Natural killer cell (primary cell): ENCODE measurements around the gene ONECUT3. TPM values are rescaled to one million over a fixed set of nuclear protein-coding genes. Genes with fewer than 3 reads are reported as not detected.

Experiments
- ATAC-seq, 3 donors: fragments of 150-1000 bp in 2 of 3; fragments of 200-7000 bp in 1 of 3; cut with Tn5 transposase; 1 replicate in 1 of 3; 2 replicates in 2 of 3; pipeline ENCODE4 v1.10.0; 2021; ENCODE audit warnings: mild to moderate bottlenecking in 2 of 3, moderate library complexity in 2 of 3
- DNase-seq, 2 donors: peaks; one replicate each; pipeline versions ENCODE4 v3.0.0 to v3.0.0-alpha.2; 2013 to 2021; ENCODE audit warnings: mixed read lengths in 1 of 2
- H3K27ac ChIP-seq: one replicate; pipeline ENCODE4 v1.5.1; 2013; ENCODE audit warnings: mild to moderate bottlenecking, low read length
- H3K27me3 ChIP-seq: one replicate; pipeline ENCODE4 v1.6.1; 2013; ENCODE audit warnings: low read length; ENCODE audit not compliant: control insufficient read depth, insufficient read depth
- H3K36me3 ChIP-seq: one replicate; pipeline ENCODE4 v1.6.1; 2013; ENCODE audit warnings: low read length; ENCODE audit not compliant: control insufficient read depth, insufficient read depth
- H3K4me1 ChIP-seq: one replicate; pipeline ENCODE4 v1.6.1; 2013; ENCODE audit warnings: low read length; ENCODE audit not compliant: control insufficient read depth, insufficient read depth
- H3K4me3 ChIP-seq: one replicate; pipeline ENCODE4 v1.5.1; 2013; ENCODE audit warnings: low read length
- H3K9me3 ChIP-seq: one replicate; pipeline ENCODE4 v1.6.1; 2013; ENCODE audit warnings: low read length; ENCODE audit not compliant: control insufficient read depth, insufficient read depth
- H3K27ac Mint-ChIP-seq, 2 donors: one replicate each; pipeline ENCODE4 v1.8.0; 2022; ENCODE audit warnings: mild to moderate bottlenecking in 2 of 2, mixed read lengths in 2 of 2, moderate library complexity in 1 of 2
- H3K27me3 Mint-ChIP-seq, 2 donors: one replicate each; pipeline ENCODE4 v1.8.0; 2022; ENCODE audit warnings: low read depth in 2 of 2, mixed read lengths in 2 of 2
- H3K36me3 Mint-ChIP-seq: one replicate; pipeline ENCODE4 v1.8.0; 2022; ENCODE audit warnings: mixed read lengths
- H3K4me1 Mint-ChIP-seq, 2 donors: one replicate each; pipeline ENCODE4 v1.8.0; 2022; ENCODE audit warnings: mixed read lengths in 2 of 2
- H3K4me3 Mint-ChIP-seq: one replicate; pipeline ENCODE4 v1.8.0; 2022; ENCODE audit warnings: mild to moderate bottlenecking, moderate library complexity, mixed read lengths
- H3K9me3 Mint-ChIP-seq, 2 donors: one replicate each; pipeline ENCODE4 v1.8.0; 2022; ENCODE audit warnings: mixed read lengths in 2 of 2
- WGBS: methylation state at CpG from one replicate; pipeline ENCODE4 v1.1.7; 2013; ENCODE audit warnings: missing lambda C conversion rate; ENCODE audit not compliant: insufficient coverage; 5-methylcytosine and 5-hydroxymethylcytosine counted together
- intact Hi-C: fragments of 100-400 bp; cut with micrococcal nuclease; formaldehyde crosslinking; loops from one replicate; pipeline ENCODE4 v1.14.2; 2022
- total RNA-seq, 4 donors: library from RNA; stranded (reverse); fragments of 120-200 nt in 1 of 4; gene quantifications; one replicate each; pipeline versions ENCODE4 v1.2.3 to v1.2.4, GENCODE V29; 2013 to 2022
- TF ChIP-seq, protein P1 (sequence below): fragments of 200-600 bp; IDR thresholded peaks from one replicate; pipeline ENCODE4 v1.8.0; 2022; ENCODE audit warnings: antibody characterized with exemption

Gene ONECUT3
- total RNA-seq, 3 donors from 2014 or later (not counting 1 experiment from before 2014, with no cell fraction given) = not detected

DNA sequence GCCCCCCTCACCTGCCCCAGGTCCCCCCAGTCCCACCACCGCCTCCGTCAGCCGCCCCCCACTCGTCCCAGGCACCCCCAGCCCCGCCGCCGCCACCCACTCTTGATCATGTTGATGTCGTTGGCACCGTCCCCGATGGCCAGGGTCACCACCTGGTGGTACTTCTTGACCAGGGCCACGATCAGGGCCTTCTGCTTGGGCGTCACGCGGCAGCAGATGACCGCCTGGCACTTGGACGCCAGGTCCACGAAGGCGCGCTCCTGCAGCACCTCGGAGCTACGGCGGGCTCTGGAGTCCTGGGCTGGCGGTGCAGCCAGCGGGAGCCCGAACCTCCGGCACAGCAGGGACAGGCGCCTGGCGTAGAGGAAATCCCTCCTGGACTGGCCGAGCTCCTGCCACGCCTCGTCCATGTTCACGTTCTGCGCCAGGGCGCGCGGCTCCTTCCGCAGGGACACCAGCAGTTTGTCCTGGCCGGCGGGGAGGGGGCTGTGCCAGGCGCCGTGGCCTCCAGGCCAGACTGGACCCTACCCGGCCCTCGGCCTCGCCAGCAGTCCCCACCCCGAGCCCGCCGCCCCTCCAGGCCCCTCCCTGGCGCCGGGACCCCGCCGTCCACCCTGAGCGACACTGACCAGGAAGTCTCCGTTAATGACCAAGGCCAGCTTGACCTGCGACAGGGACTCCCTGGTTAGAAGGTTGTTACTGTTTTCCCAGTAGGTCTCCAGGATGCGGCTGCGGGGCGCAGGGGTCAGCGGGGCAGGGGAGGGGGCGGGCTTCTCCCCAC, 36.1 kb downstream of the ONECUT3 start:
- H3K9me3 Mint-ChIP-seq = no peaks in the 10 kb centered on the region
- TF ChIP-seq, protein P1, sequence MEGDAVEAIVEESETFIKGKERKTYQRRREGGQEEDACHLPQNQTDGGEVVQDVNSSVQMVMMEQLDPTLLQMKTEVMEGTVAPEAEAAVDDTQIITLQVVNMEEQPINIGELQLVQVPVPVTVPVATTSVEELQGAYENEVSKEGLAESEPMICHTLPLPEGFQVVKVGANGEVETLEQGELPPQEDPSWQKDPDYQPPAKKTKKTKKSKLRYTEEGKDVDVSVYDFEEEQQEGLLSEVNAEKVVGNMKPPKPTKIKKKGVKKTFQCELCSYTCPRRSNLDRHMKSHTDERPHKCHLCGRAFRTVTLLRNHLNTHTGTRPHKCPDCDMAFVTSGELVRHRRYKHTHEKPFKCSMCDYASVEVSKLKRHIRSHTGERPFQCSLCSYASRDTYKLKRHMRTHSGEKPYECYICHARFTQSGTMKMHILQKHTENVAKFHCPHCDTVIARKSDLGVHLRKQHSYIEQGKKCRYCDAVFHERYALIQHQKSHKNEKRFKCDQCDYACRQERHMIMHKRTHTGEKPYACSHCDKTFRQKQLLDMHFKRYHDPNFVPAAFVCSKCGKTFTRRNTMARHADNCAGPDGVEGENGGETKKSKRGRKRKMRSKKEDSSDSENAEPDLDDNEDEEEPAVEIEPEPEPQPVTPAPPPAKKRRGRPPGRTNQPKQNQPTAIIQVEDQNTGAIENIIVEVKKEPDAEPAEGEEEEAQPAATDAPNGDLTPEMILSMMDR = no peak
- intact Hi-C loops = no loop called here
- WGBS = 27% methylated on average over 59 of the region's 59 CpGs
- H3K4me1 ChIP-seq = no peaks in the 10 kb centered on the region
- H3K9me3 ChIP-seq = no peaks in the 10 kb centered on the region
- no peak for DNase-seq
- no peak overlapping the region for H3K4me3 Mint-ChIP-seq
- peaks cover 3% of the 10 kb centered on the region for H3K27me3 ChIP-seq
- no peaks in the 10 kb centered on the region for H3K36me3 ChIP-seq
- H3K4me3 ChIP-seq = no peak overlapping the region
- peaks cover 0 to 4% of the 10 kb centered on the region in 2 donors for H3K27me3 Mint-ChIP-seq
- H3K4me1 Mint-ChIP-seq = no peaks in the 10 kb centered on the region
- no peak overlapping the region for H3K27ac Mint-ChIP-seq
- H3K36me3 Mint-ChIP-seq = no peaks in the 10 kb centered on the region
- ATAC-seq = no peak
- no peak overlapping the region for H3K27ac ChIP-seq

DNA sequence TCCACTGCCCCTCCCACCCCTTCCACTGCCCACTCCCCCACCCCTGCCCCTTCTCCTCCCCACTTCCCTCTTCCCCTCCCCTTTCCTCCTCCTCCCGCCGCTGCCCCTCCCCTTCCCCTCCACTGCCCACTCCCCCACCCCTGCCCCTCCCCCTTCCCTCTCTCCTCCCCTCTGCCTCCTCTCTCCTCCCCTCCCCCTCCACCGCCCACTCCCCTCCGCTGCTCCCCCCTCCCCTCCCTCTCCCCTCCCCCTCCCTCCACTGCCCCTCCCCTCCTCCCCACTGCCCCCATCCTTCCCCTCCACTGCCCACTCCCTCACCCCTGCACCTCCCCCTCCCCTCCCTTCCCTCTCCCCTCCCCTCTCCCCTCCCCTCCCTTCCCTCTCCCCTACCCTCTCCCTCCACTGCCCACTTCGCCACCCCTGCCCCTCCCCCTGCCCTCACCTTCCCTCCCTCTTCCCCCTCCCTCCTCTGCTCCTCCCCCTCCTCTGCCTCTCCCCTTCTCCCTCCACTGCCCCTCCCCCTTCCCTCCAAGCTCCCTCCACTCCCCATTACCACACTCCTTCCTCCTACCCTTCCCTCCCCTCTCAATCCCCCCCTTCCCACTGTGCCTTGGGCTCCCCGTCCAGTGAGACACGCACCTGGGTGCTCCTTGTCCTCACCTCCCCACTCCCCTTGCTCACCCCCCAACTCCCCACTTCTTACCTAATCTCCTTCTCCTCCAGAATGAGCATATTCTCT, 36.9 kb downstream of the ONECUT3 start:
- no peaks in the 10 kb centered on the region for H3K4me1 ChIP-seq
- 38% methylated on average over 2 of the region's 7 CpGs for WGBS

DNA sequence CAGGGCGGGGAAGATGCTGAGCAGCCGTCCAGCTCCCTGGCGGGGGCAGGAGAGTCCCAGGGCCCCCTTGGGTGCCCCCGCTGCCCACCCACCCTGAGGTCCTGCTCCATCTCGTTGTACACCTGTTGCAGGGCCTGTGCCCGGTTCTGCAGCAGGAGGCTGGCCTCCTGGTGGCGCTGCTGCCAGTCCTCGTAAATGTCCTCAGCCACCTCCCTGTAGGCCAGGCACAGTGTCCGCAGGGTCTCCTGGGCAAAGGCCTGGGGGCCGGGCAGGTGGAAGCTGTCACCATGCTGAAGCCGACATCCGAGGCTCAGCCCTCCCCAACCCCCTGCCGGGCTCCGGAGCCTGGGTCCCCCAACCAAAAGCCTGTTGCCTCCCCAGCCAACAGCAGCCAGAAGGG, 38.6 kb downstream of the ONECUT3 start:
- H3K27ac ChIP-seq = no peak overlapping the region
- TF ChIP-seq, protein P1 = no peak
- H3K9me3 Mint-ChIP-seq = no peaks in the 10 kb centered on the region
- 83% methylated on average over 14 of the region's 14 CpGs for WGBS
- no peak overlapping the region for H3K4me3 ChIP-seq
- no peak overlapping the region for H3K4me3 Mint-ChIP-seq
- intact Hi-C loops = no loop called here
- H3K36me3 Mint-ChIP-seq = no peaks in the 10 kb centered on the region
- no peak overlapping the region for H3K27ac Mint-ChIP-seq
- H3K9me3 ChIP-seq = no peaks in the 10 kb centered on the region
- peaks cover 9% of the 10 kb centered on the region for H3K4me1 ChIP-seq
- H3K4me1 Mint-ChIP-seq = peaks cover 0 to 8% of the 10 kb centered on the region in 2 donors
- no peak for DNase-seq
- ATAC-seq = no peak
- H3K27me3 ChIP-seq = peaks cover 3% of the 10 kb centered on the region
- H3K36me3 ChIP-seq = no peaks in the 10 kb centered on the region
- H3K27me3 Mint-ChIP-seq = peaks cover 0 to 10% of the 10 kb centered on the region in 2 donors

More for the DNA sequence above, 36.9 kb downstream of the ONECUT3 start:
- H3K36me3 Mint-ChIP-seq = no peaks in the 10 kb centered on the region
- no peak overlapping the region for H3K4me3 Mint-ChIP-seq
- DNase-seq (no peak), ATAC-seq (no peak)
- H3K27ac Mint-ChIP-seq = no peak overlapping the region
- intact Hi-C loops = no loop called here
- H3K9me3 Mint-ChIP-seq = no peaks in the 10 kb centered on the region
- Histone ChIP-seq H3K27ac (no peak overlapping the region), H3K36me3 (no peaks in the 10 kb centered on the region), H3K4me3 (no peak overlapping the region), H3K9me3 (no peaks in the 10 kb centered on the region), H3K27me3 (peaks cover 3% of the 10 kb centered on the region)
- H3K27me3 Mint-ChIP-seq = peaks cover 0 to 4% of the 10 kb centered on the region in 2 donors
- peaks cover 0 to under 1% of the 10 kb centered on the region in 2 donors for H3K4me1 Mint-ChIP-seq
- TF ChIP-seq, protein P1 = no peak
